HG02642 (cell line): ENCODE results near the gene MIF.
"Not testable (repeated sequence)": the region's sequence is repeated elsewhere in the genome, so short reads cannot be mapped to it uniquely, and the experiment has no call there.

ENCODE experiments used
- ATAC-seq: cut with Tn5 transposase; IDR thresholded peaks from one replicate; pipeline ENCODE4 v1.9.1; 2021; ENCODE audit warnings: mild to moderate bottlenecking; ENCODE audit not compliant: unreplicated experiment, poor library complexity

MIF gene

GRCh38 chr22:23893945-23894709 is at the start of gene MIF:
MIF (plus strand) TSS chr22:23894383; CDS start chr22:23894475, 92 bp downstream.
- ATAC-seq: peak; percentile 83

DNA sequence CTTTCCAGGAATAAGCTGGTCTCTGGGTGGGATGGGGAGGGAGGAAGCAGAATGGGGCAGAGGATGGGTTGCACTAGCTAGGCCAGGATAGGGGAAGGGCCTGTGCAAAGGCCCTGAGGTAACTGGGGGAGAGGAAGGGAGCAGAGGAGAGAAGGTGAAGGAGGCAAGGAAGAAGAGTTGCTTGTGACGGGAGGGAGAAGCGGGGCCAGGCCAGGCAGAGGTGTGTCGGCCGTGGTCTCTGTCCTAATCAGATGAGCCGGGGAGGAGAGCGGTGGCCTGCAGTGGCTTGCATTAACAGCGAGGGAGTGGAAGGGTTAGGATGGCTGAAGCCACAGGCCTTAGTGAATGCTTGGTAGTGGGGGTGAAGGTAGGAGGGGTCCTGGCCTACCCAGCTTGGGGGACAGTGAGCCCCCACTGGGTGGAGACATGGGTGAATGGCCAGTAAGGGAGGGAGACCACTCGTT is 49.4 kb upstream of the MIF start:
- no peak for ATAC-seq

GRCh38 chr22:23845265-23846080 is 48.7 kb upstream of the MIF start:
- no peak for ATAC-seq

DNA sequence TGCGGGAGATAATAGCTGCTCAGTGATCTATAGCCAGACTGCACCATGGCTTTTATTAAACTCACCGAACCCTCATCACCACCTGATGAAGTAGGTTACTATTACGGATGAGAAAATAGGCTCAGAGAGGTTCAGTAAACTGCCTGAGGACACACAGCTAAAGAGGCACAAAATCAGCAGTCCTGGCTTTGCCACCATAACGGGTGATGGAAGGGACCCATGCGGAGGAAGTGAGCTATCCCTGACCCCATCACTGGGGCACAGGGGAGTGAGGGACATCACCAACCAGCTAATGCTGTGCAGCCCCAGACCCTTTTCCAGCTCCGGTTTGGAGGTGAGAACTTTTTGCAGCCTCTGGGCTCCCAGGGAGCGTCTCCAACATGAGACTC is 48.1 kb upstream of the MIF start:
- ATAC-seq: no peak

GRCh38 chr22:23847310-23847920 is 46.8 kb upstream of the MIF start:
- ATAC-seq: no peak

GRCh38 chr22:23847991-23848864 is 46.0 kb upstream of the MIF start:
- no peak for ATAC-seq

- ATAC-seq: peak; percentile 47
Observed at GRCh38 chr22:23849009-23850006, 44.9 kb upstream of the MIF start.

GRCh38 chr22:23850136-23850611 is 44.0 kb upstream of the MIF start:
- peak; percentile 51 for ATAC-seq

DNA sequence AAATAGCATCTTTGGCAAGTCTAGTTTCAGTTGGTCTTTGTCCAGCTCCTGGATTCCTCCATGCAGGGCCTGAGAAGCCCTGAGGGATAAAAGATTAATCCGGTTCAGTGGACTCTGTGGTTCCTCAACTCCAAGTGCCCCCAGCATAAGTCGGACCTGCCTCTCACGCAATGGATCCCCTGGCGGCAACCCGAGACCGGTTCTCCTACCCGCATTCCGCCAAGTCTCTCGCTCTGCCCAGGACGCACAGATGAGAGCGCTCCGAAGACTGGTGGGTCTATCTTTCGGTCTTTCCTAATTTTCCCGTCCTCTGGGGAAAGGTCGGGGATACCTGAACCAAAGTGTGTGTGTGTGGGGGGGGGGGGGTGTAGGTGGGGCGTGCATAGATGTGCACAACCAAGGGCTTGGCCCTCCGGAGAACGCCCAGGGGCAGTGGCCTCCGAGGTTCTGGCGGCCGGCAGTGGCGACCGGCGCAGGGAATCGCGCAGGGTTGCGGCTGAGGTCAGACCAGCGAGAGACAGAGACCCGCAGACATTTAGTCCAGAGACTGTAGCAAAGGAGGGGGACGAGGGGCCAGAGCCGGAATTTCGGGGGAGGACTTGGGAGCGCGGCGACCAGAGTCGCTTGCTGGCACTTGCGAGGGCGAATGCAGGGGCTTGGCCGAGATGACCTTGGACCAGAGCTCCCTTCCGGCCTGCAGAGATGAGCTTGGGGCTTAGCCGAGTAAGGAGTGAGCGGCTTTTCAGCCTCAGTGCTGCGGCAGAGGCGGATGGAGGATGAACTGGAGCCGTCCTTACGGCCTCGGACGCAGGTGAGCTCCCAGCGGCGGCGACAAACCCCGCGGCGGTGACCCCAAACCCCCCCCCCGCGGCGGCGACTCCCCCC is 37.2 kb upstream of the MIF start:
- ATAC-seq: peak; percentile 45

GRCh38 chr22:23857606-23858483 is 36.3 kb upstream of the MIF start, which contains the start of gene SLC2A11:
SLC2A11 (plus strand) TSS chr22:23857875; CDS start chr22:23858000, 125 bp downstream.
- ATAC-seq: peak; percentile 94

DNA sequence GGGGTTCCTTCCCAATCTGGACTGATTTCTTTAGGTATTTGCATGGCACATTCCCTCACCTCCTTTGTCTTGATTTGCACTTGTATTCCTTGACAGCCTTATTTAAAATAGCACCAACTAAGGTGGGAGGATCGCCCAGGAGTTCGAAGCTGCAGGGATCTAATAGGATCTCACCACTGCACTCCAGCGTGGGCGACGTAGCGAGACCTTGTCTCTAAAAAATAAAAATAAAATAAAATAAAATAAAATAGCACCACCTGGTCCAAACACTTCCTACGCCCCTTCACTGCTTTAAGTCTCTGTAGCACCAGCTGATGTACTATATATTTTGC is 35.7 kb upstream of the MIF start:
- ATAC-seq: no peak

- no peak for ATAC-seq
Observed at GRCh38 chr22:23859201-23859600, 35.0 kb upstream of the MIF start.

GRCh38 chr22:23860187-23860586 is 34.0 kb upstream of the MIF start:
- not testable (repeated sequence) for ATAC-seq

GRCh38 chr22:23862103-23862502 is 32.1 kb upstream of the MIF start:
- ATAC-seq: no peak

GRCh38 chr22:23864499-23865154 is 29.6 kb upstream of the MIF start:
- ATAC-seq: not testable (repeated sequence)

DNA sequence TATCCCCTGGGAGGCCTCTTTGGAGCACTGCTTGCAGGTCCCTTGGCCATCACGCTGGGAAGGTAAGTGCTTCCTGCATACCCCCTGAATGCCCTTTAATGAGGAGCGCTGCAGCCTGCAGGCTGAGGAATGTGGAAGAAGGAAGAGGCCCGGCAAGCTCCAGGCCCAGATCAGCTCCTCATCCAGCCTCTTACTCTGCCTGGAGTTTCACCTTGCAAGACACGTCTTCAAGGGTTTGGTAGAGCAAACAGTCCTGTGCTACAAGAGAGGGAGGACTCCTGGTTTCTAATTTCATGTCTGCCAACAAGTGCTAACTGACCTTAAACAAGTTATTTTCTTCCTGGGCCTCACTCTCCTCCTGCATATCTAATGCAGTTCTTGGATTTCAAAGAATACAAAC is 25.6 kb upstream of the MIF start:
- ATAC-seq: no peak
